GM21526 (cell line): ENCODE data around the gene CABP5.
"Not testable (repeated sequence)": the region's sequence is repeated elsewhere in the genome, so short reads cannot be mapped to it uniquely, and the experiment has no call there.

Experiments
- ATAC-seq: cut with Tn5 transposase; IDR thresholded peaks from one replicate; pipeline ENCODE4 v1.9.1; 2021; ENCODE audit warnings: moderate library complexity; ENCODE audit not compliant: unreplicated experiment, low FRiP score

The CABP5 gene

GRCh38 chr19:48043675-48044258, at the start of gene CABP5:
CABP5 (minus strand) TSS chr19:48044079; CDS start chr19:48043922, 157 bp downstream.
- no peak for ATAC-seq

- ATAC-seq, result not testable (repeated sequence)
Measured at GRCh38 chr19:48091111-48091718, 47.3 kb upstream of the CABP5 start.

GRCh38 chr19:48090281-48090802, 46.5 kb upstream of the CABP5 start:
- no peak for ATAC-seq

GRCh38 chr19:48088991-48089390, 45.1 kb upstream of the CABP5 start:
- not testable (repeated sequence) for ATAC-seq

GRCh38 chr19:48085904-48086864, 42.3 kb upstream of the CABP5 start:
- no peak for ATAC-seq

- no peak for ATAC-seq
Measured at GRCh38 chr19:48085076-48085475, 41.2 kb upstream of the CABP5 start.

GRCh38 chr19:48081106-48081505, 37.2 kb upstream of the CABP5 start:
- no peak for ATAC-seq

- ATAC-seq, result not testable (repeated sequence)
Measured at GRCh38 chr19:48070177-48070769, 26.4 kb upstream of the CABP5 start.

- no peak for ATAC-seq
Measured at GRCh38 chr19:48069435-48069834, 25.6 kb upstream of the CABP5 start.

GRCh38 chr19:48064509-48064908, 20.6 kb upstream of the CABP5 start:
- ATAC-seq, result no peak

- no peak for ATAC-seq
Measured at GRCh38 chr19:48061401-48062344, 17.8 kb upstream of the CABP5 start.

- no peak for ATAC-seq
Measured at GRCh38 chr19:48060381-48060780, 16.5 kb upstream of the CABP5 start.

- no peak for ATAC-seq
Measured at GRCh38 chr19:48059331-48059730, 15.5 kb upstream of the CABP5 start.

- ATAC-seq, result no peak
Measured at GRCh38 chr19:48053856-48054255, 10.0 kb upstream of the CABP5 start.

- ATAC-seq, result no peak
Measured at GRCh38 chr19:48053076-48053475, 9.2 kb upstream of the CABP5 start.

- ATAC-seq, result no peak
Measured at GRCh38 chr19:48051335-48052033, 7.6 kb upstream of the CABP5 start.

GRCh38 chr19:48044561-48044960, 682 bp upstream of the CABP5 start:
- ATAC-seq, result no peak

GRCh38 chr19:48041877-48042580, 1.9 kb downstream of the CABP5 start:
- no peak for ATAC-seq
